Frontal cortex (tissue), 4 donors: ENCODE data around the gene DEK. TPM values are rescaled to one million over a fixed set of nuclear protein-coding genes. Genes with fewer than 3 reads are reported as not detected.
"Not testable (repeated sequence)": the region's sequence is repeated elsewhere in the genome, so short reads cannot be mapped to it uniquely, and the experiment has no call there.

Experiments
- DNase-seq, 2 donors: peaks; one replicate each; pipeline ENCODE4 v3.0.0; 2012; ENCODE audit warnings: low spot score in 2 of 2
- FAIRE-seq: peaks from 2 replicates; lab custom pipeline; 2012; peaks lifted over from hg19 to GRCh38; lab: Jason Lieb, UNC
- total RNA-seq: library from RNA; depleted of rRNA; stranded (reverse); fragments of >200 nt; gene quantifications from one replicate; pipeline ENCODE4 v1.2.3, GENCODE V29; 2014
- donor health status: control.
- donor health status: control.
- donor health status: control.

Gene DEK
- total RNA-seq, 1 donor from 2014 or later, result 157 TPM

DNA sequence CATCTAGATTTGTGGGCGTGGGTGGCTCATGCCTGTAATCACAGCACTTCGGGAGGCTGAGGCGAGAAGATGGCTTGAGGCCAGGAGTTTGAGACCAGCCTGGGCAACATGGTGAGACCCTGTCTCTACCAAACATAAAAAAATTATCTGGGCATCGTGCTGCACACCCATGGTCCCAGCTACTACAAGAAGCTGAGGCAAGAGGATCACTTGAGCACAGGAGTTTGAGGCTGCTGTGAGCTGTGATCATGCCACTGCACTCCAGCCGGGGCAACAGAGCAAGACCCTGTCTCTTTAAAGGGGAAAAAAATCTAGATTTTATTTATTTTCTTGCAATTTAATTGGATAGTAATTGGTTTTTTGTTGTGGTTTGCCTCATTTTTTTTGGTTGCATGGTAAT lies 53.6 kb downstream of the DEK start:
- FAIRE-seq, result no peak

GRCh38 chr6:18209539-18210197 lies 54.7 kb downstream of the DEK start:
- DNase-seq, result no peak
- FAIRE-seq, result no peak

More for the DNA sequence above, 53.6 kb downstream of the DEK start:
- DNase-seq, result no peak

DNA sequence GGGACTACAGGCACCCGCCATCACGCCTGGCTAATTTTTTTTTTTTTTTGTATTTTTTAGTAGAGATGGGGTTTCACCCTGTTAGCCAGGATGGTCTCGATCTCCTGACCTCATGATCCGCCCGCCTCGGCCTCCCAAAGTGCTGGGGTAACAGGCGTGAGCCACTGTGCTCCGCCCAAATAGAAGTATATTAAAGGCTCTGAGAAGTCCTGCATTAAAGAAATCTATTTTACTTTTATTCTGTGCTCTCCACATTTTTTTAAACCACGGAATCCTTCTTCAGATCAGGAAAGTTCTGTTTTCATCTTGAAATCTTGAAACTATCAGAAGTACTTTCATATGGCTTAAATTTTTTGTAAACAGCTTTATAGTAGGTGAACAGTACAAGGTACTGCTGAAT lies 55.6 kb downstream of the DEK start:
- not testable (repeated sequence) for FAIRE-seq, DNase-seq

DNA sequence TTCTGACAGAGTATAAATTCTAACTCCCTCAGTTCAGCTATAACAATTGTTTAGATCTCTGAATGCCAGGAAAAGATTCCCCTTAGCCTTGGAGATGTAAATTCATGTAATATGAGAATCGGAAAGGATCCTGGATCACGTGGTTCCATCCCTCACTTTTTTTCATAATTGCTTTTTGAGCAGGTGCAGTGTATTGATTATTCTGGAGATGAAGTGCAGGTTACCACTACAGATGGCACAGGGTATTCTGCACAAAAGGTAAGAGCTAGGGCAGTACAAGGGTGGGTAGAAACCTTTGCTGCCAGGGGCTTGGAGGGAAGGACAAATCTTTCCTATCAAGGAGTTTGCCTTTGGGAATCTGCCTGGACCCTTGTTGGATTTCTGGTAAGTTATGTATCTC lies 56.4 kb downstream of the DEK start:
- DNase-seq (no peak), FAIRE-seq (no peak)

GRCh38 chr6:18207438-18207837 lies 56.9 kb downstream of the DEK start:
- no peak for FAIRE-seq
- DNase-seq, result peak in 1 of 2 donors; percentile 25

- FAIRE-seq, result no peak
- no peak for DNase-seq
Observed at GRCh38 chr6:18206591-18206990, 57.7 kb downstream of the DEK start.

DNA sequence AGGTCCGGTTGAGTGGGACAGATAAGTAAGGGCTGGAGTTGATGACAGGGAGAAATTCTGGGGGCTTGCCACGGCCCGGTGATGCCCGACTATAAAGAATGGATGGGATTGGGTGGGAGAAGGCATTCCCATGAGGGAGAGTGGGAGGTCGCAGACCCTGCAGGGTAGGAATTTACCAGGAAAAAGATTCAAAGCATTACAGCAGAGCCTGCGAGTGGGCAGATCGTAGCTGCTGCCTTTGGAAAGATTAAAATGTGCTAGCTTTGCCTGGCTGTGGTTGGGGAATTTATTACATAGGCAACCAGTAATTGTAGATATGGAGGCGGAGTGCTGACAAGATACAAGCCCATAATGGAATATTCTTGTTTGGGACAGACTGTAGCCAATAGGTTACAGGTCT lies 59.6 kb downstream of the DEK start:
- no peak for FAIRE-seq

GRCh38 chr6:18203786-18204185 lies 60.5 kb downstream of the DEK start:
- FAIRE-seq (no peak), DNase-seq (no peak)

More for the DNA sequence above, 59.6 kb downstream of the DEK start:
- DNase-seq, result no peak

GRCh38 chr6:18192026-18192425 lies 72.3 kb downstream of the DEK start:
- FAIRE-seq, result no peak
- no peak for DNase-seq

DNA sequence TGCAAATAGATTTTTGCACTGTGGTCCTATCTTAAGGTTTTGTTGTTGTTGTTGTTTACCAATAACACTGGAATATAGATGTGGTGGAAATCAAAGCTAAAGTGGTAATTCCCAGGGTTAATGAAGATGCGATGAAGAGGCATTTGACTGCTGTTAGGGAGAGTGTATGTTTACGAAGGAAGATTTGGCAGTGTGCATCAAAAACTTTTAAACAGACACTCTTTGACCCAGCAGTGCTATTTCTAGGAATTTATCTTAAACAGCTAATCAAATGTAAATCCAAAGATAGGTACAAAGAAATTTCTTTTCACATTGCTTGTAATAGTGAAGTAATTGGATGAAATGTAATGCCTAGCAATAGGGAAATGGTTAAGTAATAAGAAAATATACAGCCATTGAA lies 75.1 kb downstream of the DEK start:
- no peak for FAIRE-seq

GRCh38 chr6:18187701-18188100 lies 76.6 kb downstream of the DEK start:
- DNase-seq, result no peak
- FAIRE-seq, result no peak

More for the DNA sequence above, 75.1 kb downstream of the DEK start:
- DNase-seq, result no peak

GRCh38 chr6:18186540-18187250 lies 77.6 kb downstream of the DEK start:
- DNase-seq (no peak), FAIRE-seq (no peak)

DNA sequence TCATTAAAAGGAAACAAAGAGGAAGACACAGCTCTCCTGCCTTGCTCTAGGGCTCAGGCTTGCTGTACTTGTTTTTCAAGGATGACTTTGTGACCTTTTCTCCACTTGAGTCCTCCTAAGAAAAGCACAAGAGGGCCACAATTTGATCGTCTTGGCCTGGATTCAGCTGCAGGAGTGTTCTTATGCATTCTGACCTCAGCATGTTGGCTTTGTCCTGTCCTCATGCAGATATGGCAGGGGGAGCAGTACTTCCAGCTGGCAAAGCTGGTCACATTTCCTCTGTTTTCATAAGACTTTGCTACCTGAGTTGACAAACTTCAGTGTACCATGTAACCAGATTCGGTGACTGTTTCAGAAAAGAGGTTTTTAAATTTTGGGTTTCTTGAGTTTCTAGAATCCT lies 78.3 kb downstream of the DEK start:
- DNase-seq (no peak), FAIRE-seq (no peak)

GRCh38 chr6:18185624-18186023 lies 78.7 kb downstream of the DEK start:
- no peak for DNase-seq
- FAIRE-seq, result no peak

DNA sequence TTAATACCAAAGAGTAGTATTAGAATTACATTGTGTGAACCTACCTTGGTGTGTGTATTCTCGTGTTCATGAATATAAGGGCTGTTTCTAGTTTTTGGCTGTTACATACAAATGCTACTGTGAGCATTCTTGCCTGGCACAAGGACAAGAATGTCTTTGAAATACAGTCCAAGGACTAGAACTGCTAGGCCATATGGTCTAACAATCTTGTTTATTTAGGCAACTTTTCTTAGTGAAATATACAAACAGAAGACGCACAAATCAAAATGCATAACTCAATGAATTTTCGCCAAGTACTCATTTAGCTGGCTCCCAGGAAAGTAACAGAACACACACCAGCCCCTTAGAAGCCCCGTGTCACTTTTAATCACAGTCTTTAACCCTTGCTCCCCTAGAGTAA lies 80.6 kb downstream of the DEK start:
- DNase-seq (no peak), FAIRE-seq (no peak)

GRCh38 chr6:18182568-18182967 lies 81.8 kb downstream of the DEK start:
- FAIRE-seq, result no peak

GRCh38 chr6:18179770-18180356 lies 84.5 kb downstream of the DEK start:
- FAIRE-seq (no peak), DNase-seq (no peak)

More at GRCh38 chr6:18182568-18182967, 81.8 kb downstream of the DEK start:
- no peak for DNase-seq

DNA sequence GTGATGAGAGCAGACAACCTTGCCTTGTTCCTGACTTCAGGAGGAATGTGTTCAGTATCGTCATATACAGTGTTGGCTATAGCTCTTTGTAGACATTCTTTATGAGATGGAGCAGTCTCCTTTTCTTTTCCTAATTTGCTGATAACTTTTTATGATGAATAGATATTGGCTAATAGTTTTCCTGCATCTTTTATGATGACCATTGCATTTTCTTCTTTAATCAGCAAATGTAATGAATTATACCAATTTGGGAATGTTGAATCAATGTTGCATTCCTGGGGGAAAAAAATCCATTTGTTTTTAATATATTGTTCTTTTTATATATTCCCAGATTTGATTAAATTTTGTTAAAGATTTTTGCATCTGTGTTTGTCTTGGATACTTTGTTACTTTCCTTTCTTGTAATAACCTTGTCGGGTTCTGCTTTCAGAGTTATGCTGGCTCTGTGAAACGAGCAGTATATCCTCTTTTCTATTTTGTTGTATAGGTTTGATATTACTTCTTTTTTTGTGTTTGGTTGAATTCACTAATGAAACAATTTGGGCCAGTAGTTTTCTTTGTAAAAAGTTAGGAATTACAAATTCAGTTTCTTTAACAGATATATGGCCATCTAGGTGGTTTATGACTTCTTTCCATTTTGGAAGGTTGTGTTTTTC lies 85.2 kb downstream of the DEK start:
- FAIRE-seq, result no peak
- DNase-seq, result no peak

- DNase-seq (no peak), FAIRE-seq (peak; percentile 24)
Observed at GRCh38 chr6:18177286-18177965, 86.9 kb downstream of the DEK start.

DNA sequence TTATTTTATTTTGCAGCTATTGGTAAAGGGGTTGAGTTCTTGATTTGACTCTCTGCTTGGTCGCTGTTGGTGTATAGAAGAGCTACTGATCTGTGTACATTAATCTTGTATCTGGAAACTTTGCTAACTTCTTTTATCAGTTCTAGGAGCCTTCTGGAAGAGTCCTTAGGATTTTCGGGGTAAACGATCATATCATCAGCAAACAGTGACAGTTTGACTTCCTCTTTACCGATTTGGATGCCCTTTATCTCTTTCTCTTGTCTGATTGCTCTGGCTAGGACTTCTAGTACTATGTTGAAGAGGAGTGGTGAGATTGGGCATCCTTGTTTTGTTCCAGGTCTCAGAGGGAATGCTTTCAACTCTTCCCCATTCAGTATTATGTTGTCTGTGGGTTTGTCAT lies 88.1 kb downstream of the DEK start:
- not testable (repeated sequence) for FAIRE-seq

More for the DNA sequence above, 88.1 kb downstream of the DEK start:
- DNase-seq, result not testable (repeated sequence)
